H54 (cell line): ENCODE measurements around the gene SVOP.

Experiments
- DNase-seq: peaks from one replicate; pipeline ENCODE4 v3.0.0; 2011; ENCODE audit warnings: low spot score, mixed read lengths; ENCODE audit not compliant: insufficient read length
- FAIRE-seq: peaks from 3 replicates; lab custom pipeline; 2011; peaks lifted over from hg19 to GRCh38; lab: Jason Lieb, UNC
- POLR2A ChIP-seq: IDR thresholded peaks from 2 replicates; pipeline ENCODE4 v1.6.1; 2011; ENCODE audit warnings: low read depth, mild to moderate bottlenecking, low read length

Gene SVOP

GRCh38 chr12:108918960-108919642, 101.8 kb downstream of the SVOP start:
- no peak for FAIRE-seq
- no peak for TF ChIP-seq POLR2A
- no peak for DNase-seq

GRCh38 chr12:108918206-108918605, 102.7 kb downstream of the SVOP start:
- DNase-seq = no peak
- TF ChIP-seq POLR2A = no peak
- no peak for FAIRE-seq

DNA sequence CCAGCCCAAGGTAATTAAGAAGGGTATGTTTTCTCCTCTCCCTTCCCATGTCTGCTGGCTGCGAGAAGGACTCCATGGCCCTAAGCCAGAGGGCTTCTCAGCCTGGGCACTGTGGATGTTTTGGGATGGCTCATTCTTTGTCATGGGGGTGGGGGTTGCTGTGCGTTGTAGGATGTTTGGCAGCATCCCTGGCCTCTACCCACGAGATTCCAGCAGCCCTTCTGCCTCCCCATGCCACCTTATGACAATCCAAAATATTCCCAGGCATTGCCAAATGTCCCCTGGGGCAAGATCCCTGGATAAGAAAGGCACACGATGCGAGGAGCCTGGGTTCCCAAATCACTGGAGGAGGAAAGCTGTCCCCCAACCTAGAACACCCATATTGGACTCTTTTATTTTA, 104.5 kb downstream of the SVOP start:
- no peak for FAIRE-seq
- no peak for DNase-seq
- no peak for TF ChIP-seq POLR2A

DNA sequence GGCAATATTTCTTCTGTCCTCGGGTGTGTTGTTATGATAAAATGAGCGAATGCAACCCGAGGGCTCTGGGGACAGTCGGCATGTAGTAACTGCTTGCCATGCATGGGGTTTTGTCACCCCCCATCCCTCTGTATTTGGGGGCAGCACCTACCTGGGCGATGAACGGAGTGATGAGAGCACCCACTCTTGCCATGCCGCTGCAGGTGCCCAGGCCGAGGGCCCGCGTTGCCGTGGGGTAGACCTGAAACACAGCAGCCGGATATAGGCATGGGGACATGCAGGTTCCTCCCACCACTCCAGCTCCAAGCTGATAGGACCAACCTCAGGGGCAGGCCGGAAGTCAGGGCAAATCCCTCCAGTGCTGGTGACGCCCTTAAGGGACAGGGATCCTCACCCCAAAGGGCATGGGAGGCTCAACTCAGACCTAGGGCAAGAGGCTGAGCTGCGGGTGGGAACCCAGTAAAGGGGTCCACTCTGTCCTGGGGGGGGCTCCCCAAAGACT, 105.2 kb downstream of the SVOP start:
- FAIRE-seq = no peak
- no peak for TF ChIP-seq POLR2A
- DNase-seq = no peak

GRCh38 chr12:108914121-108914531, 106.7 kb downstream of the SVOP start:
- no peak for TF ChIP-seq POLR2A
- no peak for DNase-seq
- FAIRE-seq = no peak

DNA sequence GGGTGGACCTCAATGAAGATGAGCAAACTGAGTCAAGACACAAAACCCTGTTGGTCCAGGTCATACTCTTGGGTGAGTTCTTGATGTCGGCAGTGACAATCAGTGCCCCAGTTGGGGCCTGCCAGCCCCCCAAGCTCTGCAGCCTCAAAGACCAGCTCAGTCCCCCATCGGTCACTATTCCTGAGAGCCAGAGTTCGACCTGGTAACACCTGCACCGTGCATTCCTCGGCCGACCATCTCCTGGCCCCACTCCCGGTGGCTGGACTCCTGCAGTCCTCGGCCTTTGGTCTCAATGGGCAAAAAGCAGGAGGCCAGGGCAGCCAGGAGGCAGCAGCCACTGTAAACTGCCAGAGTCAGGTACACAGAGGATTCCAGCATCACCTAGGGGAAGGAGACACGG, 108.5 kb downstream of the SVOP start:
- no peak for FAIRE-seq
- no peak for TF ChIP-seq POLR2A
- no peak for DNase-seq

DNA sequence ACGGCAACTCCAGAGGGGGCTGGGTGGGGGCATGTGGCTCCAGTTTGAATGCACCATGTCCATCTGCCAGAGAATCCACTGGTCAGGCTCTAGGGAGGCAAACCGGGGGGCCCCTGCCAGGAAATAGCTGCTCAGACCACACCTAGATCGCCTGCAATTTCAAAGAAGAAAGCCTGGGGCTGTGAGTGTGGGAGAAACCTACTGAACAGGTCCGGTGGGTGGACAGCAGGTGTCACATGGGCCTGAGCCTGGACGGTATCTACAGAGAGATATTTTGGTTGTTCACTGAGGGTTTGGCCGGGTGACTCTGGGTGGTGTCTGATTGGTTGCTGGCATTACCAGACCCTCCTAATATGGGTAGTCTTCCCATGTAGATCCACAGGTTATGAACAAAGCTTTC, 109.0 kb downstream of the SVOP start:
- DNase-seq (no peak), FAIRE-seq (no peak)
- no peak for TF ChIP-seq POLR2A

- no peak for FAIRE-seq
- DNase-seq = no peak
- no peak for TF ChIP-seq POLR2A
Observed at GRCh38 chr12:108910336-108910735, 110.5 kb downstream of the SVOP start.

GRCh38 chr12:108907839-108908351, 113.0 kb downstream of the SVOP start:
- FAIRE-seq = no peak
- TF ChIP-seq POLR2A = no peak
- DNase-seq = peak; percentile 15

DNA sequence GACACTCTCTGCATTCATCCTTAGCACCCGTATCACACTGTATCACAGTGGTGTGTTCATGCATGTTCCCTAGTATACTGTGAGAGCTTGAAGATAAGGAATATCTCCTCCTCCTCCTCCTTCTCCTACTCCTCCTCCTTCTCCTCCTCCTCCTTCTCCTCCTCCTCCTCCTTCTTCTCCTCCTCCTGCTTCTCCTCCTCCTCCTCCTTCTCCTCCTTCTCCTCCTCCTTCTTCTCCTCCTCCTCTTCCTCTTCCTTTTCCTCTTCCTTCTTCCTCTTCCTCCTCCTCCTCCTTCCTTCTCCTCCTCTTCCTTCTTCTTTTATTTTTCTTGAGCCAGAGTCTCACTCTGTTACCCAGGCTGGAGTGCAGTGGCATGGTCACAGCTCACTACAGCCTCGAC, 113.9 kb downstream of the SVOP start:
- no peak for DNase-seq
- no peak for TF ChIP-seq POLR2A
- FAIRE-seq = no peak

- DNase-seq = no peak
Observed at GRCh38 chr12:108905725-108906124, 115.1 kb downstream of the SVOP start.

DNA sequence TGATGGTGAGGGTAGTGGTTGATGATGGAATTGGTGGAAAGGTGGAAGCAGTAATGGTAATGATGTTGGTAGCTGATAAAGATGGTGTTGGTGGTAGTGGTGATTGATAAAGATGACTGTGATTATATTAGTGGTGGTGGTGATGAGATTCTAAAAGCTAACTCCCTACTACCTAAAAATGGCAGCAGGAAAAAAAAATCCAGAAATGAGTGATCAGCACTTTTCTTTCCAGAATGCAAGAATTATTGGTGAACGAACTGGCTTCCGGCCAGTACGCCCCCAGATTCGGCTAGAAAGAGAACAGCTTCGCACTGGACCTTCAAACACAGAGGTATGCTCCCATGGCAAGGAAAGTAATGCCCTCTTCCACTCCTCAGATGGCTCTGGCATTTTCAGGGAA, 121.7 kb downstream of the SVOP start:
- no peak for FAIRE-seq
- no peak for DNase-seq
- TF ChIP-seq POLR2A = no peak

More at GRCh38 chr12:108905725-108906124, 115.1 kb downstream of the SVOP start:
- no peak for TF ChIP-seq POLR2A
- no peak for FAIRE-seq

- no peak for FAIRE-seq
- no peak for DNase-seq
- TF ChIP-seq POLR2A = no peak
Observed at GRCh38 chr12:108896817-108897216, 124.1 kb downstream of the SVOP start.

- FAIRE-seq (no peak), DNase-seq (no peak)
Observed at GRCh38 chr12:108896336-108896735, 124.5 kb downstream of the SVOP start.

More at GRCh38 chr12:108896336-108896735, 124.5 kb downstream of the SVOP start:
- TF ChIP-seq POLR2A = no peak
